Neutrophil (primary cell): ENCODE data around the gene PPP1R9A.

Experiments
- H3K27ac ChIP-seq: fragments of 200-600 bp; sonication (generic); 2 replicates; pipeline ENCODE4 v1.5.1; 2016; ENCODE audit warnings: mild to moderate bottlenecking, moderate library complexity
- H3K27me3 ChIP-seq: fragments of 200-600 bp; sonication (generic); 2 replicates; pipeline ENCODE4 v1.6.0; 2016; ENCODE audit warnings: mild to moderate bottlenecking
- H3K36me3 ChIP-seq: fragments of 200-600 bp; sonication (generic); 2 replicates; pipeline ENCODE4 v1.5.1; 2017
- H3K4me1 ChIP-seq, 2 experiments: fragments of 200-600 bp in 1 of 2; sonication (generic) in 1 of 2; 1 replicate in 1 of 2; 2 replicates in 1 of 2; pipeline versions ENCODE4 v1.5.1 to v1.6.1; 2013 to 2016; ENCODE audit warnings: low read depth in 1 of 2, low read length in 1 of 2, mild to moderate bottlenecking in 1 of 2, moderate library complexity in 1 of 2; ENCODE audit not compliant: control insufficient read depth in 1 of 2, insufficient read depth in 1 of 2
- H3K4me3 ChIP-seq, 2 experiments: fragments of 200-600 bp in 1 of 2; sonication (generic) in 1 of 2; 1 replicate in 1 of 2; 2 replicates in 1 of 2; pipeline ENCODE4 v1.5.1; 2013 to 2016; ENCODE audit warnings: low read depth in 1 of 2, low read length in 1 of 2, mild to moderate bottlenecking in 1 of 2, moderate library complexity in 1 of 2
- H3K9me3 ChIP-seq: fragments of 200-600 bp; sonication (generic); 2 replicates; pipeline ENCODE4 v1.5.1; 2016
- CTCF ChIP-seq: fragments of 200-600 bp; sonication (generic); IDR thresholded peaks from 2 replicates; pipeline ENCODE4 v1.5.1; 2016; ENCODE audit warnings: antibody characterized with exemption

Gene PPP1R9A

GRCh38 chr7:94904982-94905381 is 2.4 kb upstream of the PPP1R9A start:
- no peak for TF ChIP-seq CTCF
- Histone ChIP-seq H3K4me3 (no peak overlapping the region), H3K27me3 (peaks cover 52% of the 10 kb centered on the region), H3K36me3 (no peaks in the 10 kb centered on the region), H3K27ac (no peak overlapping the region), H3K9me3 (no peaks in the 10 kb centered on the region), H3K4me1 (peaks cover 0 to 7% of the 10 kb centered on the region in 2 experiments)

GRCh38 chr7:94906065-94906851 is 1.1 kb upstream of the PPP1R9A start:
- H3K27me3 ChIP-seq = peaks cover 65% of the 10 kb centered on the region
- H3K4me3 ChIP-seq = no peak overlapping the region
- TF ChIP-seq CTCF = no peak

GRCh38 chr7:94907811-94908322 is 473 bp downstream of the PPP1R9A start:
- no peak for TF ChIP-seq CTCF

More at GRCh38 chr7:94906065-94906851, 1.1 kb upstream of the PPP1R9A start:
- no peaks in the 10 kb centered on the region for H3K36me3 ChIP-seq
- peaks cover 0 to 7% of the 10 kb centered on the region in 2 experiments for H3K4me1 ChIP-seq
- no peaks in the 10 kb centered on the region for H3K9me3 ChIP-seq
- no peak overlapping the region for H3K27ac ChIP-seq

GRCh38 chr7:94908323-94909178 is 1.2 kb downstream of the PPP1R9A start:
- no peaks in the 10 kb centered on the region for H3K9me3 ChIP-seq
- H3K27ac ChIP-seq = no peak overlapping the region
- H3K4me3 ChIP-seq = peak overlapping the region in 1 of 2 experiments; percentile 16
- H3K27me3 ChIP-seq = peaks cover 67% of the 10 kb centered on the region
- no peak for TF ChIP-seq CTCF
- H3K4me1 ChIP-seq = peaks cover 0 to 7% of the 10 kb centered on the region in 2 experiments
- no peaks in the 10 kb centered on the region for H3K36me3 ChIP-seq

More at GRCh38 chr7:94907811-94908322, 473 bp downstream of the PPP1R9A start:
- no peak overlapping the region for H3K27ac ChIP-seq
- no peaks in the 10 kb centered on the region for H3K9me3 ChIP-seq
- no peaks in the 10 kb centered on the region for H3K36me3 ChIP-seq
- H3K27me3 ChIP-seq = peaks cover 67% of the 10 kb centered on the region
- peak overlapping the region in 1 of 2 experiments; percentile 16 for H3K4me3 ChIP-seq
- H3K4me1 ChIP-seq = peaks cover 0 to 7% of the 10 kb centered on the region in 2 experiments

- Histone ChIP-seq H3K9me3 (no peaks in the 10 kb centered on the region), H3K36me3 (no peaks in the 10 kb centered on the region), H3K27me3 (peaks cover 67% of the 10 kb centered on the region), H3K4me1 (peaks cover 0 to 7% of the 10 kb centered on the region in 2 experiments), H3K4me3 (no peak overlapping the region), H3K27ac (no peak overlapping the region)
- no peak for TF ChIP-seq CTCF
These were observed 1.7 kb downstream of the PPP1R9A start for GRCh38 chr7:94909179-94909466.
